HEK293T (cell line): Measurements from ENCODE around the gene OSCP1.

Experiments used
- CTCF ChIA-PET: fragments of 350-600 bp; formaldehyde crosslinking; extraction: SDS; loops from one replicate; lab custom pipeline; 2021; ENCODE audit warnings: antibody characterized with exemption, inconsistent platforms; lab: Yijun Ruan, JAX
- POLR2A ChIA-PET: fragments of 350-600 bp; formaldehyde crosslinking; extraction: SDS; loops from one replicate; lab custom pipeline; 2020; ENCODE audit warnings: antibody characterized with exemption, inconsistent platforms; lab: Yijun Ruan, JAX
- DNase-seq: peaks from one replicate; pipeline ENCODE4 v3.0.0; 2012; ENCODE audit warnings: mixed read lengths; ENCODE audit errors: extremely low spot score
- ARNT ChIP-seq: fragments of 450-650 bp; IDR thresholded peaks from 2 replicates; pipeline ENCODE4 v1.6.1; 2017; ENCODE audit warnings: mild to moderate bottlenecking
- BHLHE40 ChIP-seq: fragments of 450-650 bp; IDR thresholded peaks from 2 replicates; pipeline ENCODE4 v1.6.1; 2016; ENCODE audit warnings: mild to moderate bottlenecking, moderate library complexity, borderline replicate concordance
- CTBP1 ChIP-seq: fragments of 450-650 bp; IDR thresholded peaks from 2 replicates; pipeline ENCODE4 v1.6.1; 2016; ENCODE audit warnings: borderline replicate concordance
- ELF4 ChIP-seq: fragments of 450-650 bp; IDR thresholded peaks from 2 replicates; pipeline ENCODE4 v1.6.1; 2017; ENCODE audit warnings: antibody characterized with exemption
- FOXA1 ChIP-seq: fragments of 450-650 bp; IDR thresholded peaks from 2 replicates; pipeline ENCODE4 v1.6.1; 2016; ENCODE audit warnings: mild to moderate bottlenecking
- FOXK2 ChIP-seq: fragments of 450-650 bp; IDR thresholded peaks from 2 replicates; pipeline ENCODE4 v1.6.1; 2016; ENCODE audit warnings: mild to moderate bottlenecking
- FOXM1 ChIP-seq: fragments of 450-650 bp; IDR thresholded peaks from 2 replicates; pipeline ENCODE4 v1.6.1; 2017; ENCODE audit warnings: mild to moderate bottlenecking, borderline replicate concordance
- HDGF ChIP-seq: fragments of 450-650 bp; IDR thresholded peaks from 2 replicates; pipeline ENCODE4 v1.6.1; 2017; ENCODE audit warnings: antibody characterized with exemption, borderline replicate concordance
- L3MBTL2 ChIP-seq: fragments of 450-650 bp; conservative IDR thresholded peaks from 2 replicates; pipeline ENCODE4 v1.6.1; 2016; ENCODE audit warnings: mild to moderate bottlenecking
- LEF1 ChIP-seq: fragments of 450-650 bp; IDR thresholded peaks from 2 replicates; pipeline ENCODE4 v1.6.1; 2017; ENCODE audit warnings: mild to moderate bottlenecking, borderline replicate concordance
- NFRKB ChIP-seq: fragments of 450-650 bp; IDR thresholded peaks from 2 replicates; pipeline ENCODE4 v1.6.1; 2016; ENCODE audit warnings: mild to moderate bottlenecking, moderate library complexity
- SP1 ChIP-seq: fragments of 450-650 bp; IDR thresholded peaks from 2 replicates; pipeline ENCODE4 v1.6.1; 2017
- SUZ12 ChIP-seq: fragments of 450-650 bp; IDR thresholded peaks from 2 replicates; pipeline ENCODE4 v1.6.1; 2016; ENCODE audit warnings: mild to moderate bottlenecking
- TARDBP ChIP-seq: fragments of 450-650 bp; IDR thresholded peaks from 2 replicates; pipeline ENCODE4 v1.6.1; 2016
- ZNF384 ChIP-seq: fragments of 450-650 bp; IDR thresholded peaks from 2 replicates; pipeline ENCODE4 v1.6.1; 2016
- TF ChIP-seq, protein P1 (sequence below): fragments of 450-650 bp; IDR thresholded peaks from 2 replicates; pipeline ENCODE4 v1.6.1; 2016

The OSCP1 gene

DNA sequence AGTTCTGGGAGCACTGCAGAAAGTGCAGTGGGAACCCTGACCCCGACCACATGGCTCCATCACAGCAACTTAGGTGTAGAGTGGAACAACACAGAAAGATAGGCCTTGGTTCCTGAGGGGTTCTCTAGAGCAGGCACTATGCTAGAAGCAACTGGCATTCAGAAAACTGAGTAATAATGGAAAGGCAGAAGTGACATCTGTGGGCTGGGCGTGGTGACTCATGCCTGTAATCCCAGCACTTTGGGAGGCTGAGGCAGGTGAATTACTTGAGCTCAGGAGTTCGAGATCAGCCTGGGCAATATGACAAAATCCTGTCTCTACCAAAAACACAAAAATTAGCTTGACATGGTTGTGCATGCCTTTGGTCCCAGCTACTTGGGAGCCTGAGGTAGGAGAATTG lies 8.7 kb upstream of the OSCP1 start:
- POLR2A ChIA-PET = interaction anchor here (2.0 kb wide), 1 partner anchor 8 kb away, joined by 7 read pairs; the partner anchor contains the start of gene OSCP1
- CTCF ChIA-PET = interaction anchor here (0.7 kb wide), 1 partner anchor 309 kb away, joined by 3 read pairs; no protein-coding TSS in a partner anchor

GRCh38 chr1:36457691-36458090 lies 7.4 kb upstream of the OSCP1 start:
- no peak for TF ChIP-seq FOXM1
- no peak for TF ChIP-seq TARDBP
- TF ChIP-seq FOXK2 = no peak
- TF ChIP-seq, protein P1, sequence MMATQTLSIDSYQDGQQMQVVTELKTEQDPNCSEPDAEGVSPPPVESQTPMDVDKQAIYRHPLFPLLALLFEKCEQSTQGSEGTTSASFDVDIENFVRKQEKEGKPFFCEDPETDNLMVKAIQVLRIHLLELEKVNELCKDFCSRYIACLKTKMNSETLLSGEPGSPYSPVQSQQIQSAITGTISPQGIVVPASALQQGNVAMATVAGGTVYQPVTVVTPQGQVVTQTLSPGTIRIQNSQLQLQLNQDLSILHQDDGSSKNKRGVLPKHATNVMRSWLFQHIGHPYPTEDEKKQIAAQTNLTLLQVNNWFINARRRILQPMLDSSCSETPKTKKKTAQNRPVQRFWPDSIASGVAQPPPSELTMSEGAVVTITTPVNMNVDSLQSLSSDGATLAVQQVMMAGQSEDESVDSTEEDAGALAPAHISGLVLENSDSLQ = no peak
- no peak for TF ChIP-seq BHLHE40
- no peak for TF ChIP-seq NFRKB
- no peak for TF ChIP-seq HDGF
- TF ChIP-seq ZNF384 = no peak
- CTCF ChIA-PET = no interaction called here
- POLR2A ChIA-PET = no interaction called here
- no peak for DNase-seq

More for the DNA sequence above, 8.7 kb upstream of the OSCP1 start:
- DNase-seq = no peak
- TF ChIP-seq BHLHE40 = no peak
- TF ChIP-seq CTBP1 = no peak
- TF ChIP-seq ELF4 = no peak
- no peak for TF ChIP-seq TARDBP
- no peak for TF ChIP-seq ARNT
- no peak for TF ChIP-seq FOXM1
- no peak for TF ChIP-seq SP1
- no peak for TF ChIP-seq L3MBTL2

DNA sequence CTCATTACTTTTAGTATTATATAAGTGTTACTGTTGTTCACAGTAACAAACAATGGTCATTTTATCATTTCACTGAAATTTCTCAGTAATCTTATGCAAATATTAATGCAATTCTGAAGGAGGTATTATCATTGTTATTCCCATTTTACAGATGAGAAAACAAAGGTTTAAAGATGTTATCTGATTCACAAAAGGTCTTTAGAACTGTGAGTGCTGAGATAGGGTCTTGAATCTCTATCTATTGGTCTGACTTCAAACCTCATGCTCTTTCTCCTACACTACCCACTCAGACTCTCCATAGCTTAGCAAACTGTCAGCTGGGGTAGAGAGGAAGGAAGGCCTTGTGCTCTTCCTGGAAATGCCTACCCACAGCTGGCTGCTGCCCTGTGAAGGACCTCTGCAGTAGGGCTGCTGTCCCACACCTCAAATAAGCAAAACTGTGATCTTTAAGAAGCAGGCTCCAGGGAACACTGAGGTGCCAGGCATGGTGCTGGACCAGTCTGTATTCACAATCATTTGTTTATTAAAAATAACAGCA lies 6.2 kb upstream of the OSCP1 start:
- ChIA-PET POLR2A (no interaction called here), CTCF (no interaction called here)
- no peak for DNase-seq
- TF ChIP-seq TARDBP (no peak), LEF1 (no peak), SP1 (no peak), FOXK2 (no peak), ELF4 (no peak), CTBP1 (no peak), NFRKB (no peak), L3MBTL2 (no peak), HDGF (no peak), ZNF384 (no peak), BHLHE40 (no peak), FOXM1 (no peak), ARNT (no peak), SUZ12 (no peak), FOXA1 (no peak)
- TF ChIP-seq, protein P1 = no peak

DNA sequence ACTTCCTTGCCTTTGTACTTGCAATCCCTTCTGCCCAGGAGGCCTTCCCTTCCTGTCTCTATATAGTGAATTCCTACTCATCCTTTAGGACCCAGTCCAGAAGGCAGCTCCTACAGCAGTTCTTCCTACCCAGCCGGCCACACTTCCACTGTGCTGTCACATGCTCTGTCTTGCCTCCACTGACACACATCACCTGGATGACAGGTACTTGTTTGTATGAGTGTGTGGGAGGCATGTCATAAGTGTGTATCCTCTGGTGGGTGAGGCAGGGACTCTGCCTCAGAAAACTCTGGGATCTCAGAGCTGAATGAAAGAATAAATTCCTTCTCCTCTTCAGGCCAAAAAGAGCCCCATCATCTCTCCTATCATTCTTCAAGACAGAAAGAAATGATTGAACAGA lies 5.1 kb upstream of the OSCP1 start:
- ChIA-PET POLR2A (interaction anchor here (3.6 kb wide), 1 partner anchor 9 kb away, joined by 23 read pairs; the partner anchor contains the start of gene MRPS15), CTCF (no interaction called here)
- TF ChIP-seq NFRKB = no peak
- no peak for TF ChIP-seq HDGF
- no peak for TF ChIP-seq FOXK2
- no peak for TF ChIP-seq SP1
- no peak for TF ChIP-seq LEF1
- no peak for TF ChIP-seq FOXM1
- TF ChIP-seq ARNT = no peak
- no peak for TF ChIP-seq BHLHE40
- no peak for TF ChIP-seq CTBP1
- TF ChIP-seq ZNF384 = no peak
- no peak for TF ChIP-seq L3MBTL2
- TF ChIP-seq ELF4 = no peak
- no peak for TF ChIP-seq TARDBP
- no peak for TF ChIP-seq FOXA1
- TF ChIP-seq SUZ12 = no peak
- TF ChIP-seq, protein P1 = no peak
- no peak for DNase-seq

DNA sequence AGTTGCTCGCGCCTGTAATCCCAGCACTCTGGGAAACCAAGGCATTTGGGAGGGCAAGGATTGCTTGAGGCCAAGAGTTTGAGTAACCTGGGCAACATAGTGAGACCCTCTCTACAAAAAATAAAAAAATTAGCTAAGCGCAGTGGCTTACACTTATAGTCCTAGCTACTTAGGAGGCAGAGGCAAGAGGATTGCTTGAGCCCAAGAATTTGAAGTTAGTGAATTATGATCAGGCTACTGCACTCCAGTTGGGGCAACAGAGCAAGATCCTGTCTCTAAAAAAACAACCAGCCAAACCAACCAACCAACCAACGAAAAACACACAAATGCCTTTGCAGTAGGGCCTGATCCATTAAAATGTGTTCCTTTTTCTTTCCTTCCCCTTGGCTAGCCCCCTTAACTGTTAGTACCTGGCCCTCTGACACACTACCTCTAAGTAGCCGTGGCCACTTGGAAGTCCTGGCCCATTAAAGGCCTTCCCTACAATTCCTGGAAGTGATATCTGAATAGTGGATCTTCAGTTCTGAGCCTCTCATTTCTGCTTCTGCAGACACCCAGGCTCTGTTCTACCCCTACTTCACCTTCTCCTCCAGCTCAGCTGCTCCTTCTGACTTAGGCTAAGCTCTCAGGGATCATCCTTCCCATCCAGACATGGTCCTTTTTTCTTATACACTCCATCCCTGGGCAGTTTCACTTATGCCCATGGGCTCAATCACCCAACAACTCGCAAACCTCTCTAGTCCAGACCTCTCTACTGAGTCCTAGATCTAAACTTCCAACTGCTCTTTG lies 3.5 kb upstream of the OSCP1 start:
- POLR2A ChIA-PET = interaction anchor here (1.0 to 3.6 kb wide), 2 partner anchors 10 to 32 kb away, joined by 3 to 23 read pairs; partner anchors contain the start of gene MRPS15

More for the DNA sequence above, 3.5 kb upstream of the OSCP1 start:
- TF ChIP-seq TARDBP (no peak), SUZ12 (no peak), FOXK2 (no peak), BHLHE40 (no peak), ARNT (no peak), SP1 (no peak), FOXM1 (no peak), ZNF384 (no peak), FOXA1 (no peak), L3MBTL2 (no peak)
- CTCF ChIA-PET = no interaction called here
- no peak for DNase-seq
